ENCODE measurements around the gene DCAF5. TPM values are rescaled to one million over a fixed set of nuclear protein-coding genes. Genes with fewer than 3 reads are reported as not detected.
A peak's percentile ranks its signal among the peaks of the same experiment; 100 is the strongest.

The DCAF5 gene
- total and polyA plus RNA-seq, 2 of the 13 experiments (the other 11 are each of a cell fraction or from before 2014, with no cell fraction given): 13.4 to 31.6 TPM

GRCh38 chr14:69191340-69192111 is 38.6 kb upstream of the DCAF5 start, which contains the start of gene EXD2 (continued):
- TF ChIP-seq, protein P1, sequence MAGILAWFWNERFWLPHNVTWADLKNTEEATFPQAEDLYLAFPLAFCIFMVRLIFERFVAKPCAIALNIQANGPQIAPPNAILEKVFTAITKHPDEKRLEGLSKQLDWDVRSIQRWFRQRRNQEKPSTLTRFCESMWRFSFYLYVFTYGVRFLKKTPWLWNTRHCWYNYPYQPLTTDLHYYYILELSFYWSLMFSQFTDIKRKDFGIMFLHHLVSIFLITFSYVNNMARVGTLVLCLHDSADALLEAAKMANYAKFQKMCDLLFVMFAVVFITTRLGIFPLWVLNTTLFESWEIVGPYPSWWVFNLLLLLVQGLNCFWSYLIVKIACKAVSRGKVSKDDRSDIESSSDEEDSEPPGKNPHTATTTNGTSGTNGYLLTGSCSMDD (CRISPR knock-in tag; IDR thresholded peaks at IDR 0.05): no peak
- TF ChIP-seq TEF (CRISPR knock-in tag; IDR thresholded peaks at IDR 0.05) (no peak; the same call in 1 of the 2 replicates), ZNF205 (CRISPR knock-in tag; IDR thresholded peaks at IDR 0.05) (no peak), ZNF124 (CRISPR knock-in tag; IDR thresholded peaks at IDR 0.05) (no peak), KDM5A (IDR thresholded peaks at IDR 0.05; ENCODE audit: borderline replicate concordance, low read length) (peak; percentile 86), ZNF773 (CRISPR knock-in tag; IDR thresholded peaks at IDR 0.05; ENCODE audit: borderline replicate concordance) (no peak), SMARCC2 (IDR thresholded peaks at IDR 0.05) (no peak), GLI4 (CRISPR knock-in tag; IDR thresholded peaks at IDR 0.05; ENCODE audit: borderline replicate concordance) (peak; percentile 49; the same call in 1 of the 2 replicates), NR2F6 (IDR thresholded peaks at IDR 0.05) (peak; percentile 64; the same call in 1 of the 2 replicates), NR2F6 (CRISPR knock-in tag; IDR thresholded peaks at IDR 0.05) (peak; percentile 53; the same call in 1 of the 2 replicates), CREBL2 (CRISPR knock-in tag; IDR thresholded peaks at IDR 0.05; ENCODE audit: borderline replicate concordance) (no peak; the same call in 1 of the 2 replicates), ASH2L (IDR thresholded peaks at IDR 0.05; ENCODE audit: insufficient read length, low read depth, low read length) (peak; percentile 94), ZNF83 (CRISPR knock-in tag; IDR thresholded peaks at IDR 0.05; ENCODE audit: borderline replicate concordance) (no peak), ELF1 (CRISPR knock-in tag; IDR thresholded peaks at IDR 0.05) (peak; percentile 79), KDM2A (CRISPR knock-in tag; IDR thresholded peaks at IDR 0.05; ENCODE audit: borderline replicate concordance, low read depth) (peak; percentile 93), MZF1 (CRISPR knock-in tag; IDR thresholded peaks at IDR 0.05; ENCODE audit: borderline replicate concordance) (no peak), RARA (CRISPR knock-in tag; IDR thresholded peaks at IDR 0.05) (peak; percentile 16; the same call in 1 of the 2 replicates), ZNF274 (CRISPR knock-in tag; IDR thresholded peaks at IDR 0.05) (peak; percentile 37; the same call in 1 of the 2 replicates), ZNF33A (CRISPR knock-in tag; IDR thresholded peaks at IDR 0.05; ENCODE audit: borderline replicate concordance) (no peak)
- TF ChIP-seq, protein P2, sequence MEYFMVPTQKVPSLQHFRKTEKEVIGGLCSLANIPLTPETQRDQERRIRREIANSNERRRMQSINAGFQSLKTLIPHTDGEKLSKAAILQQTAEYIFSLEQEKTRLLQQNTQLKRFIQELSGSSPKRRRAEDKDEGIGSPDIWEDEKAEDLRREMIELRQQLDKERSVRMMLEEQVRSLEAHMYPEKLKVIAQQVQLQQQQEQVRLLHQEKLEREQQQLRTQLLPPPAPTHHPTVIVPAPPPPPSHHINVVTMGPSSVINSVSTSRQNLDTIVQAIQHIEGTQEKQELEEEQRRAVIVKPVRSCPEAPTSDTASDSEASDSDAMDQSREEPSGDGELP (IDR thresholded peaks at IDR 0.05; ENCODE audit: borderline replicate concordance, low read depth): peak; percentile 96
- TF ChIP-seq, protein P3, sequence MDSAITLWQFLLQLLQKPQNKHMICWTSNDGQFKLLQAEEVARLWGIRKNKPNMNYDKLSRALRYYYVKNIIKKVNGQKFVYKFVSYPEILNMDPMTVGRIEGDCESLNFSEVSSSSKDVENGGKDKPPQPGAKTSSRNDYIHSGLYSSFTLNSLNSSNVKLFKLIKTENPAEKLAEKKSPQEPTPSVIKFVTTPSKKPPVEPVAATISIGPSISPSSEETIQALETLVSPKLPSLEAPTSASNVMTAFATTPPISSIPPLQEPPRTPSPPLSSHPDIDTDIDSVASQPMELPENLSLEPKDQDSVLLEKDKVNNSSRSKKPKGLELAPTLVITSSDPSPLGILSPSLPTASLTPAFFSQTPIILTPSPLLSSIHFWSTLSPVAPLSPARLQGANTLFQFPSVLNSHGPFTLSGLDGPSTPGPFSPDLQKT (CRISPR knock-in tag; IDR thresholded peaks at IDR 0.05; ENCODE audit: borderline replicate concordance): no peak
- TF ChIP-seq, protein P4, sequence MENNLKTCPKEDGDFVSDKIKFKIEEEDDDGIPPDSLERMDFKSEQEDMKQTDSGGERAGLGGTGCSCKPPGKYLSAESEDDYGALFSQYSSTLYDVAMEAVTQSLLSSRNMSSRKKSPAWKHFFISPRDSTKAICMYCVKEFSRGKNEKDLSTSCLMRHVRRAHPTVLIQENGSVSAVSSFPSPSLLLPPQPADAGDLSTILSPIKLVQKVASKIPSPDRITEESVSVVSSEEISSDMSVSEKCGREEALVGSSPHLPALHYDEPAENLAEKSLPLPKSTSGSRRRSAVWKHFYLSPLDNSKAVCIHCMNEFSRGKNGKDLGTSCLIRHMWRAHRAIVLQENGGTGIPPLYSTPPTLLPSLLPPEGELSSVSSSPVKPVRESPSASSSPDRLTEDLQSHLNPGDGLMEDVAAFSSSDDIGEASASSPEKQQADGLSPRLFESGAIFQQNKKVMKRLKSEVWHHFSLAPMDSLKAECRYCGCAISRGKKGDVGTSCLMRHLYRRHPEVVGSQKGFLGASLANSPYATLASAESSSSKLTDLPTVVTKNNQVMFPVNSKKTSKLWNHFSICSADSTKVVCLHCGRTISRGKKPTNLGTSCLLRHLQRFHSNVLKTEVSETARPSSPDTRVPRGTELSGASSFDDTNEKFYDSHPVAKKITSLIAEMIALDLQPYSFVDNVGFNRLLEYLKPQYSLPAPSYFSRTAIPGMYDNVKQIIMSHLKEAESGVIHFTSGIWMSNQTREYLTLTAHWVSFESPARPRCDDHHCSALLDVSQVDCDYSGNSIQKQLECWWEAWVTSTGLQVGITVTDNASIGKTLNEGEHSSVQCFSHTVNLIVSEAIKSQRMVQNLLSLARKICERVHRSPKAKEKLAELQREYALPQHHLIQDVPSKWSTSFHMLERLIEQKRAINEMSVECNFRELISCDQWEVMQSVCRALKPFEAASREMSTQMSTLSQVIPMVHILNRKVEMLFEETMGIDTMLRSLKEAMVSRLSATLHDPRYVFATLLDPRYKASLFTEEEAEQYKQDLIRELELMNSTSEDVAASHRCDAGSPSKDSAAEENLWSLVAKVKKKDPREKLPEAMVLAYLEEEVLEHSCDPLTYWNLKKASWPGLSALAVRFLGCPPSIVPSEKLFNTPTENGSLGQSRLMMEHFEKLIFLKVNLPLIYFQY (CRISPR knock-in tag; IDR thresholded peaks at IDR 0.05; ENCODE audit: borderline replicate concordance): peak; percentile 67; the same call in 1 of the 2 replicates

Data from HepG2 (cell line).